NT2/D1 (cell line): Measurements from ENCODE around the gene CAB39L.

Source experiments
- DNase-seq: peaks from one replicate; pipeline ENCODE4 v3.0.0-alpha.2; 2011; ENCODE audit warnings: low read depth, low spot score
- H3K27me3 ChIP-seq: 2 replicates; pipeline ENCODE4 v1.6.0; 2011; ENCODE audit warnings: mild to moderate bottlenecking; ENCODE audit not compliant: insufficient read length, insufficient read depth
- H3K36me3 ChIP-seq: 2 replicates; pipeline ENCODE4 v1.6.1; 2011; ENCODE audit warnings: mild to moderate bottlenecking, low read length, mixed read lengths; ENCODE audit not compliant: insufficient read depth, insufficient read length
- H3K4me1 ChIP-seq: 2 replicates; pipeline ENCODE4 v1.5.1; 2011; ENCODE audit not compliant: insufficient read depth, insufficient read length
- H3K4me3 ChIP-seq: 2 replicates; pipeline ENCODE4 v1.5.1; 2011; ENCODE audit warnings: low read depth; ENCODE audit not compliant: insufficient read length
- H3K9ac ChIP-seq: 2 replicates; pipeline ENCODE4 v1.6.0; 2011; ENCODE audit warnings: low read depth; ENCODE audit not compliant: insufficient read length
- H3K9me3 ChIP-seq: 2 replicates; pipeline ENCODE4 v1.5.1; 2011; ENCODE audit warnings: mild to moderate bottlenecking, low read length; ENCODE audit not compliant: insufficient read depth
- SUZ12 ChIP-seq: IDR thresholded peaks from 2 replicates; pipeline ENCODE4 v1.6.1; 2011; ENCODE audit not compliant: insufficient read length, insufficient read depth; ENCODE audit errors: extremely low read depth
- YY1 ChIP-seq: IDR thresholded peaks from 2 replicates; pipeline ENCODE4 v1.6.1; 2011; ENCODE audit not compliant: insufficient read length, insufficient read depth
- ZNF274 ChIP-seq: IDR thresholded peaks from 2 replicates; pipeline ENCODE4 v1.6.1; 2011; ENCODE audit warnings: mild to moderate bottlenecking, low read depth, low read length

The CAB39L gene

DNA sequence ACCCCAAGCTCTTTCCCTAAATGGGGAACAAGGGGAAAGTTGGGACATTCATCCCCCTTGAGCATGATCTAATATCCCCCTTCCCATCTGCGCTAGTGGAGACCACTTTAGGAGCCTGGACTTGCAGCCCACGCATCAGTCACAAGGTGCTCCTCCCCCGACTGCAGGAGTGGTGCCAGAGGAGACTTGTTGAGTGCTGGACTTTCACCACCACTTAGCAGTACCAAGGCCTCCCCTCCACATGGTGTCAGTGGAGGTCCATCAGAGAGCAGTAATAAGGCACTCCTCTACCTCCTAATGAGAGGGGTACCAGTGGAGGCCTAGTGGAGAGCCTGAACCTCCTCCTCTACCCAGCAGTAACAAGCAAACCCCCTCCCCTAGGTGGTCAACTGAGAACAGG is 22.5 kb downstream of the CAB39L start:
- Histone ChIP-seq H3K27me3 (no peaks in the 10 kb centered on the region), H3K9me3 (no peaks in the 10 kb centered on the region), H3K4me1 (no peaks in the 10 kb centered on the region), H3K4me3 (no peak overlapping the region), H3K9ac (no peak overlapping the region), H3K36me3 (no peaks in the 10 kb centered on the region)
- no peak for TF ChIP-seq YY1
- no peak for TF ChIP-seq SUZ12
- DNase-seq: no peak

DNA sequence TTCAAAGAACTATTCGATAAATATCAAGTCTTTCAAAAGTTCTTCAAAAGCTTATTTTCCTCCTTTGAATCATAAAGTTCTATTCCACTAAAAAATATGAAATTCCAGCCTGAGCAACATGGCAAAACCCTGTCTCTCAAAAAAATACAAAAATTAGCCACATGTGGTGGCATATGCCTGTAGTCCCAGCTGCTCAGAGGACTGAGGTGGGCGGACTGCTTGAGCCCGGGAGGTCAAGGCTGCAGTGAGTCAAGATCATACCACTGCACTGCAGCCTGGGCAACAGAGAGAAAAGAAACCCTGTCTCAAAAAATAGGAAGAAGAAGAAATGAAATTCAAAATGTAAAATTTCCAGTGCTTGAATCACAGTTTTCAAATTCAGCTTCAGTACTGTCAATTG is 24.6 kb downstream of the CAB39L start:
- H3K4me3 ChIP-seq: no peak overlapping the region
- no peaks in the 10 kb centered on the region for H3K4me1 ChIP-seq
- H3K9ac ChIP-seq: no peak overlapping the region
- H3K27me3 ChIP-seq: no peaks in the 10 kb centered on the region
- no peak for TF ChIP-seq ZNF274
- no peak for TF ChIP-seq YY1
- no peak for TF ChIP-seq SUZ12
- DNase-seq: no peak
- H3K9me3 ChIP-seq: no peaks in the 10 kb centered on the region
- no peaks in the 10 kb centered on the region for H3K36me3 ChIP-seq

DNA sequence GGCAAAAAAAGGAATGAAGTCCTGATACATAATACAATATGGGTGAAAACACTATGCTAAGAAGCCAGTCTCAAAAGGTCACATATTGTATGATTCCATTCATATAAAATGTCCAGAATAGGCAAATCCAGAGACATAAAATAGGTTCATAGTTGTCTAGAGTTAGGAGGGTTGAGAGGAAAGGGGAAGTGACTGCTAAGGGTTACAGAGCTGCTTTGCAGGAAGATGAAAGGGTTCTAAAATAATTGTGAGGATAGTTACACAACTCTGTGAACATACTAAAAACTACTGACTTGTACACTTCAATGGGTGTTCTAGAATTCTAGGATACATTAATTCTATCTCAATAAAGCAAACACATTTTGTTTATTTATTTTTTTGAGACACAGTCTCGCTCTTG is 25.7 kb downstream of the CAB39L start:
- no peak for DNase-seq
- Histone ChIP-seq H3K4me1 (no peaks in the 10 kb centered on the region), H3K9me3 (no peaks in the 10 kb centered on the region), H3K4me3 (no peak overlapping the region), H3K27me3 (no peaks in the 10 kb centered on the region), H3K9ac (no peak overlapping the region), H3K36me3 (no peaks in the 10 kb centered on the region)
- TF ChIP-seq SUZ12: no peak

DNA sequence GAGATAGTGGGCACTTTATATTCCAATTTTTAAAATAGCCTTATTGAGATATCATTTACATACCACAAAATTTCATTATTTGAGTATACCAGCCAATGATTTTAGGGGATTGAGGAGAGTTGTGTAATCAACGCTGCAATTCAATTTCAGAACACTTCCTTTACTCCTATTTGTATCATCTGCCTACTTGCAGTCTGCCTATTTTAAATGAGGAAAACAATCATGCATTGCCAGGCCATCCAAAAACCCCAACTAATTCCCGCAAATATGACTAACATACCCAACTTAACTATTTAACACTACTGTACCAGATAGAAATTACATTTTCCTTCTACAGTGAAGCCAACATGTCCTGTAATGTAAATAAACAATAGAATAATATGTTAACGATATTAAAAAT is 26.7 kb downstream of the CAB39L start:
- DNase-seq: no peak
- no peak overlapping the region for H3K9ac ChIP-seq
- no peaks in the 10 kb centered on the region for H3K27me3 ChIP-seq
- TF ChIP-seq ZNF274: no peak
- TF ChIP-seq YY1: no peak
- no peak for TF ChIP-seq SUZ12
- H3K36me3 ChIP-seq: no peaks in the 10 kb centered on the region
- H3K4me3 ChIP-seq: no peak overlapping the region
- H3K9me3 ChIP-seq: no peaks in the 10 kb centered on the region
- no peaks in the 10 kb centered on the region for H3K4me1 ChIP-seq

DNA sequence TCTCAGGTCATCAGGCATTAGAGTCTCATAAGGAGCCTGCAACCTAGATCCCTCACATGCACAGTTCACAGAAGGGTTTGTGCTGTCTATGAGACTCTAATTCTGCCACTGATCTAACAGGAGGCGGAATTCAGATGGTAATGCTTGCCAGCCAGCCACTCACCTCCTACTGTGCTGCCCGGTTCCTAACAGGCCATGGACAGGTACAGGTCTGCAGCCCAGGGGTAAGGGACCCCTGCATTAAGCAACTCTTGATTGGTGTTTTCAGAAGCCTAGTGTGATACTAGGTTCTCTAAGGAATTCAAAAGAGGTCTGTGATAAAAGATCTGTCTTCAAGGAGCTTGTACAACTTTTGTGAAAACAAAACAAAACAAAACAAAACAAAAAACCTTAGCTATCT is 31.1 kb downstream of the CAB39L start:
- no peak for TF ChIP-seq SUZ12
- DNase-seq: no peak
- no peaks in the 10 kb centered on the region for H3K9me3 ChIP-seq
- H3K4me1 ChIP-seq: no peaks in the 10 kb centered on the region
- no peak overlapping the region for H3K4me3 ChIP-seq
- no peak overlapping the region for H3K9ac ChIP-seq
- no peaks in the 10 kb centered on the region for H3K27me3 ChIP-seq
- H3K36me3 ChIP-seq: no peaks in the 10 kb centered on the region

GRCh38 chr13:49411353-49411752 is 32.5 kb downstream of the CAB39L start:
- no peak overlapping the region for H3K4me3 ChIP-seq
- H3K4me1 ChIP-seq: no peaks in the 10 kb centered on the region
- no peaks in the 10 kb centered on the region for H3K36me3 ChIP-seq
- no peak for DNase-seq
- H3K9me3 ChIP-seq: no peaks in the 10 kb centered on the region
- no peaks in the 10 kb centered on the region for H3K27me3 ChIP-seq
- no peak overlapping the region for H3K9ac ChIP-seq
- TF ChIP-seq YY1 (no peak), SUZ12 (no peak), ZNF274 (no peak)

- Histone ChIP-seq H3K4me3 (no peak overlapping the region), H3K27me3 (no peaks in the 10 kb centered on the region), H3K9me3 (no peaks in the 10 kb centered on the region), H3K36me3 (no peaks in the 10 kb centered on the region), H3K4me1 (no peaks in the 10 kb centered on the region), H3K9ac (no peak overlapping the region)
- no peak for TF ChIP-seq YY1
- TF ChIP-seq ZNF274: no peak
- TF ChIP-seq SUZ12: no peak
- DNase-seq: no peak
Measured at GRCh38 chr13:49410477-49410876, 33.4 kb downstream of the CAB39L start.

- H3K4me1 ChIP-seq: no peaks in the 10 kb centered on the region
- no peaks in the 10 kb centered on the region for H3K27me3 ChIP-seq
- no peaks in the 10 kb centered on the region for H3K36me3 ChIP-seq
- no peaks in the 10 kb centered on the region for H3K9me3 ChIP-seq
- TF ChIP-seq SUZ12 (no peak), ZNF274 (no peak), YY1 (no peak)
- H3K4me3 ChIP-seq: no peak overlapping the region
- no peak for DNase-seq
- no peak overlapping the region for H3K9ac ChIP-seq
Measured at GRCh38 chr13:49410006-49410405, 33.9 kb downstream of the CAB39L start.
